Skeletal muscle tissue (tissue), 4 donors: ENCODE data around the gene CCDC17. TPM values are rescaled to one million over a fixed set of nuclear protein-coding genes. Genes with fewer than 3 reads are reported as not detected.

Source experiments
- H3K27ac ChIP-seq: one replicate; pipeline ENCODE4 v1.7.0; 2013; ENCODE audit warnings: mild to moderate bottlenecking, low read depth, low read length, inconsistent platforms
- H3K27me3 ChIP-seq, 3 donors: one replicate each; pipeline ENCODE4 v1.7.0; 2013; ENCODE audit warnings: low read length in 3 of 3; ENCODE audit not compliant: control insufficient read depth in 3 of 3, insufficient read depth in 3 of 3
- H3K36me3 ChIP-seq, 3 donors: one replicate each; pipeline ENCODE4 v1.7.0; 2013; ENCODE audit warnings: low read length in 3 of 3; ENCODE audit not compliant: control insufficient read depth in 3 of 3, insufficient read depth in 3 of 3
- H3K4me1 ChIP-seq, 3 donors: one replicate each; pipeline ENCODE4 v1.7.0; 2013; ENCODE audit warnings: low read length in 3 of 3, mild to moderate bottlenecking in 3 of 3; ENCODE audit not compliant: control insufficient read depth in 3 of 3, insufficient read depth in 3 of 3
- H3K4me3 ChIP-seq, 3 donors: one replicate each; pipeline ENCODE4 v1.7.0; 2013; ENCODE audit warnings: low read length in 3 of 3
- H3K9ac ChIP-seq, 3 donors: one replicate each; pipeline ENCODE4 v1.7.0; 2013; ENCODE audit warnings: low read length in 3 of 3, mild to moderate bottlenecking in 3 of 3, moderate library complexity in 2 of 3, low read depth in 1 of 3
- H3K9me3 ChIP-seq, 3 donors: one replicate each; pipeline ENCODE4 v1.7.0; 2013; ENCODE audit warnings: low read length in 3 of 3; ENCODE audit not compliant: control insufficient read depth in 3 of 3
- total RNA-seq: library from RNA; depleted of rRNA; stranded (reverse); fragments of >200 nt; gene quantifications from one replicate; pipeline ENCODE4 v1.2.3, GENCODE V29; 2014
- donor health status: Osteomylitis.

Gene CCDC17
- total RNA-seq, 1 donor from 2014 or later, result 0.52 TPM

DNA sequence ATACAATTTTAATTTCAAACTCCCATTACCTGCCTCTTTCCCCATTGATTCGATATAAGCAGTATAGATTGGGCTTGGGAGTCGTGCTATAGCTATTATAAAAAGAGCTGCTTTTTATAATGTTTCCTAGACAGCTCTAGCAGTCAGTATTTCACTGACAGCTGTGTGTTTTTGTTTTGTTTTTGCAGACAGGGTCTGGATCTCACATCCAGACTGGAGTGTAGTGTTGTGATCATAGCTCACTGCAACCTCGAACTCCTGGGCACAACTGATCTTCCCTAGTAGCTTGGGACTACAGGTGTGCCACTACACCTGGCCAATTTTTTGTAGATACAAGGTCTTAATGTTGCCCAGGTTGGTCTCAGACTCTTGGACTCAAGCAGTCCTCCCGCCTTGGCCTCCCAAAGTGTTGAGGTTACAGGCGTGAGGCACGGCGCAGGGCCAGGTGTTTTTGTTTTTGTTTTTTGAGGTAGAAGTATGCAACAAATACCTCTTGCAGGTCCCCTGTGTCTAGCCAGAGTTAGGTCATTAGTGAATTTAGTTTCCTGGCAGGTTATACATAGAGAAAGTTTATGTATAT lies 38.3 kb downstream of the CCDC17 start:
- H3K27ac ChIP-seq, result no peak overlapping the region
- H3K9ac ChIP-seq, result peak overlapping the region in 1 of 3 donors; percentile 44

GRCh38 chr1:45585110-45585426 lies 38.8 kb downstream of the CCDC17 start:
- peak overlapping the region; percentile 77 to 100 (median 85) for H3K4me3 ChIP-seq
- H3K27ac ChIP-seq, result no peak overlapping the region
- H3K9ac ChIP-seq, result peak overlapping the region; percentile 35 to 99 (median 48)
- peaks cover 16 to 27% (median 16%) of the 10 kb centered on the region in 3 donors for H3K4me1 ChIP-seq
- H3K9me3 ChIP-seq, result no peaks in the 10 kb centered on the region
- no peaks in the 10 kb centered on the region for H3K36me3 ChIP-seq
- H3K27me3 ChIP-seq, result no peaks in the 10 kb centered on the region

More for the DNA sequence above, 38.3 kb downstream of the CCDC17 start:
- H3K4me1 ChIP-seq, result peaks cover 16 to 27% (median 16%) of the 10 kb centered on the region in 3 donors
- H3K4me3 ChIP-seq, result peak overlapping the region in 2 of 3 donors; percentile 77 to 85
- no peaks in the 10 kb centered on the region for H3K9me3 ChIP-seq
- H3K36me3 ChIP-seq, result no peaks in the 10 kb centered on the region
- H3K27me3 ChIP-seq, result no peaks in the 10 kb centered on the region

DNA sequence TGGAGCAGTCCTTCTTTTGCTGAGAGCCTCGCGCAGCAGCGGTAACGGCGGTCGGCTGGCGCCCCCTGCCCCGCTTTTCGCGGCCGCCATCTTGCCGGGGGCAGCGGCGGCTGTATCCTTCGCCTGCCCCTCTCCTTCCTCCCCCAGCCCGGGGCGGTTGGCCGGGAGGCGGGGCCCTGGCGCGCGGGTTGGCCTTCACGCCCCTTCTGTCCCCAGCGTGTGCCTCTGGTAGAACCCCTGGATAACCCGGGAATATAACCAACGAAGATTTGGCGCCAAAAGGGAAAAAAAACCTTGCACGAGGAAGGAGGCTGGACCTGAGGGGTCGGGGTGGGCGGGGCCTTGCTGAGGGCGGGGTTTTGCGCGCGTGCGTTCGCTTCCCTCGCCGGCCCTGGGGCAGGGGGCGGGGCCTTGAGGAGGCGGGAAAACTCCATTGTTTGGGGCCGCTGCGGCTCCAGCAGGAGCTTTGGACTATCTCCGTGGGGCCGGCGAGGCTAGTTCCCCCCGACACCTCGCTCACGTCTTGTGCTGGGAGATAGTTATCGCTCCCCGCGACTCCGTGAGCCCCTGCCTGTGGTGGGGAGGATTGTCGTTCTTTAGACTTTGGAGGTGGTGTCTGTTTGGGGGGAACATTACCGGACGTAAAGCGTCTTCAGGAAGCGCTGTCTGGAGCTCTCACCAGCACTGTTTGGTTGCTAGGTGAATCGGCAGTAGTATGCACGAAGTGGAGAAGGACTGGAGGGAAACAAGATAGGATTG lies 39.3 kb downstream of the CCDC17 start:
- no peaks in the 10 kb centered on the region for H3K36me3 ChIP-seq
- peak overlapping the region; percentile 96 to 99 (median 99) for H3K9ac ChIP-seq
- H3K9me3 ChIP-seq, result no peaks in the 10 kb centered on the region
- H3K27me3 ChIP-seq, result no peaks in the 10 kb centered on the region
- peaks cover 16 to 27% (median 16%) of the 10 kb centered on the region in 3 donors for H3K4me1 ChIP-seq
- peak overlapping the region; percentile 94 for H3K27ac ChIP-seq
- peak overlapping the region; percentile 85 to 100 (median 94) for H3K4me3 ChIP-seq

GRCh38 chr1:45583666-45584350 lies 40.0 kb downstream of the CCDC17 start, which contains the start of gene NASP:
TSS of gene NASP (plus strand) at chr1:45584041. CDS start at chr1:45584147, 106 bp downstream.
- no peaks in the 10 kb centered on the region for H3K36me3 ChIP-seq
- peak within 1 kb of the TSS; percentile 85 to 100 (median 94) for H3K4me3 ChIP-seq
- H3K4me1 ChIP-seq, result peaks cover 16 to 27% (median 16%) of the 10 kb centered on the region in 3 donors
- peak within 1 kb of the TSS; percentile 94 for H3K27ac ChIP-seq
- no peaks in the 10 kb centered on the region for H3K27me3 ChIP-seq
- peak within 1 kb of the TSS; percentile 96 to 99 (median 99) for H3K9ac ChIP-seq
- no peaks in the 10 kb centered on the region for H3K9me3 ChIP-seq

- peaks cover 16 to 27% (median 16%) of the 10 kb centered on the region in 3 donors for H3K4me1 ChIP-seq
- H3K9ac ChIP-seq, result peak overlapping the region; percentile 96 to 99 (median 99)
- no peaks in the 10 kb centered on the region for H3K9me3 ChIP-seq
- no peaks in the 10 kb centered on the region for H3K36me3 ChIP-seq
- peak overlapping the region; percentile 85 to 100 (median 94) for H3K4me3 ChIP-seq
- H3K27me3 ChIP-seq, result no peaks in the 10 kb centered on the region
- H3K27ac ChIP-seq, result peak overlapping the region; percentile 94
Observed at GRCh38 chr1:45583264-45583665, 40.6 kb downstream of the CCDC17 start.

DNA sequence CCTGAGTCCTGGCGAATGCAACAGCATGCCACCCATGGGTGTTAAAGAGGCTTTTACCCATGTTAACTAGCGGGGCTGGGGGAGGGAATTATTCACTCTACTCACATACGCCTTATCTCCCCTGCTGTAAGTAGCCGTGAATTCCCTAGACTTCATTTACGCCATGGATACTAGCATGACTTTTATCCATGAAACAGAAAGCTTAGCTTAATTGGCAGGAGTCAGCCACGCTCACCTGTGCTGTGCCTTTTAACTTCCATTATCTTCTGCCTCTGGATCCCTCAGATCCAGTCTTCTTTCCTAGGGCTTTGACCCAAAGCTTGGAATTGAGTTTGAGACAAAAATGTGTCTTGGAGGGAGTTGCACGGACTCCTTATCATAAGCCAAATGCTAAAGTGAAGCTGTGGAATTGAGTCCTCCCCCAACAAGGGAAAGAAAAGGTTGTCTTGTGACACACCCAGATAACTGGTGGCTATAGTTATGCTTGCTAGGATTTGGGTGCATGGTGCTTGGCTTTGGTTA lies 49.7 kb downstream of the CCDC17 start:
- Histone ChIP-seq H3K4me3 (no peak overlapping the region), H3K9ac (no peak overlapping the region), H3K27me3 (no peaks in the 10 kb centered on the region), H3K27ac (no peak overlapping the region), H3K36me3 (peaks cover 5 to 14% (median 7%) of the 10 kb centered on the region in 3 donors), H3K9me3 (no peaks in the 10 kb centered on the region), H3K4me1 (no peaks in the 10 kb centered on the region)

- Histone ChIP-seq H3K9me3 (no peaks in the 10 kb centered on the region), H3K4me1 (no peaks in the 10 kb centered on the region), H3K36me3 (peaks cover 8 to 21% (median 15%) of the 10 kb centered on the region in 3 donors), H3K9ac (no peak overlapping the region), H3K4me3 (no peak overlapping the region), H3K27me3 (no peaks in the 10 kb centered on the region), H3K27ac (no peak overlapping the region)
Observed at GRCh38 chr1:45573231-45573804, 50.5 kb downstream of the CCDC17 start.

DNA sequence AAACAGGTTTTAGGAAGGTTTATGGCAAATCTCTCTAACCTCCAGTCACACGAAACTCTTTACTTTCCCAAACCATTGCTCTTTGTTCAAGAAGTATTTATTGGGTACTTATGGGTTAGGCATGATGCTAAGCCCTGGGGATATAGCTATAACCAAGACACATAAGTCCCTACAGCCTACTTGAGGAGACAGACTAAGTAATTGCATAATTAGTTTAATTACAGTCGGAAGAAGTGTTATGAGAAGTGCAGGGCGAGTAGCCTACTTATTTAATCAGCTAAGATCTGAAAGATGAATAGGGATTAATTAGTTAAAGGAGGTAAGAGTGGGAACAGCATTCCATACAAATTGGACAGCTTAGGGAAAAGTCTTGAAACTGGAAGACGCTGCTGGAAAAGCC lies 53.2 kb downstream of the CCDC17 start:
- Histone ChIP-seq H3K27me3 (no peaks in the 10 kb centered on the region), H3K4me3 (no peak overlapping the region), H3K9ac (no peak overlapping the region), H3K36me3 (peaks cover 23 to 36% (median 34%) of the 10 kb centered on the region in 3 donors), H3K27ac (no peak overlapping the region), H3K9me3 (no peaks in the 10 kb centered on the region), H3K4me1 (peaks cover 4 to 9% (median 5%) of the 10 kb centered on the region in 3 donors)
